ENCODE data around the gene HOXC10.

GRCh38 chr12:54030442-54030801, 45.5 kb downstream of the HOXC10 start:
- TF ChIP-seq POLR2AphosphoS5 (IDR thresholded peaks at IDR 0.05; ENCODE audit: low read depth, low read length) (no peak), POLR2A (IDR thresholded peaks at IDR 0.05; ENCODE audit: low read depth, low read length) (no peak), PAX5 (IDR thresholded peaks at IDR 0.05; ENCODE audit: insufficient read depth, low read length, severe bottlenecking) (no peak)

All from GM12891 (cell line).